GM23248 (cell line): ENCODE measurements around the gene TUFT1.

Experiments
- EZH2 ChIP-seq: fragments of 200-600 bp; sonication (generic); IDR thresholded peaks from 2 replicates; pipeline ENCODE4 v1.6.1; 2018; ENCODE audit warnings: antibody characterized with exemption, mild to moderate bottlenecking; ENCODE audit not compliant: insufficient read depth, poor library complexity, severe bottlenecking
- EZH2phosphoT487 ChIP-seq: fragments of 200-600 bp; sonication (generic); IDR thresholded peaks from 2 replicates; pipeline ENCODE4 v1.6.1; 2018; ENCODE audit warnings: antibody characterized with exemption, moderate library complexity, mild to moderate bottlenecking, low read depth; ENCODE audit not compliant: insufficient read depth

DNA sequence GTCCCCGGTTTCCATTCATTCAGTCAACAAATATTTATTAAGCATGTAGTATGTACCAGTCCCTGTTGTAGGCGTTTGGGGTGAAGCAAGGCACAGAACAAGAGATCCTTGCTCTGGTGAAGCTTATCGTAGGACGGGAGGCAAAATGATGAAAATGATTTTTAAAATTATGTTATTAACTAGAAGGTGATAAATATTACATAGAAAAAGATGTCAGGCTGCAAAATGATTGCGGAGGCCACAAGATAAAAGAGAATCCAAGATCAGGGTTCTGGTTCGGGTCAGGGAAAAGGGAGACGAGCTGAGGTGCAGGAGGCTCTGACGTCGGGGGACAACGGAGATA lies 29.5 kb upstream of the TUFT1 start:
- TF ChIP-seq EZH2 (peak; percentile 99), EZH2phosphoT487 (0 out of 2 replicates have a peak, but pooled peaks have one; percentile 48)
